Fibroblast of skin of right biceps (primary cell): ENCODE results near the gene PACS2.
"Not testable (repeated sequence)": the region's sequence is repeated elsewhere in the genome, so short reads cannot be mapped to it uniquely, and the experiment has no call there.

ENCODE experiments used
- DNase-seq: peaks from one replicate; pipeline ENCODE4 v3.0.0-alpha.2; 2013

Gene PACS2

DNA sequence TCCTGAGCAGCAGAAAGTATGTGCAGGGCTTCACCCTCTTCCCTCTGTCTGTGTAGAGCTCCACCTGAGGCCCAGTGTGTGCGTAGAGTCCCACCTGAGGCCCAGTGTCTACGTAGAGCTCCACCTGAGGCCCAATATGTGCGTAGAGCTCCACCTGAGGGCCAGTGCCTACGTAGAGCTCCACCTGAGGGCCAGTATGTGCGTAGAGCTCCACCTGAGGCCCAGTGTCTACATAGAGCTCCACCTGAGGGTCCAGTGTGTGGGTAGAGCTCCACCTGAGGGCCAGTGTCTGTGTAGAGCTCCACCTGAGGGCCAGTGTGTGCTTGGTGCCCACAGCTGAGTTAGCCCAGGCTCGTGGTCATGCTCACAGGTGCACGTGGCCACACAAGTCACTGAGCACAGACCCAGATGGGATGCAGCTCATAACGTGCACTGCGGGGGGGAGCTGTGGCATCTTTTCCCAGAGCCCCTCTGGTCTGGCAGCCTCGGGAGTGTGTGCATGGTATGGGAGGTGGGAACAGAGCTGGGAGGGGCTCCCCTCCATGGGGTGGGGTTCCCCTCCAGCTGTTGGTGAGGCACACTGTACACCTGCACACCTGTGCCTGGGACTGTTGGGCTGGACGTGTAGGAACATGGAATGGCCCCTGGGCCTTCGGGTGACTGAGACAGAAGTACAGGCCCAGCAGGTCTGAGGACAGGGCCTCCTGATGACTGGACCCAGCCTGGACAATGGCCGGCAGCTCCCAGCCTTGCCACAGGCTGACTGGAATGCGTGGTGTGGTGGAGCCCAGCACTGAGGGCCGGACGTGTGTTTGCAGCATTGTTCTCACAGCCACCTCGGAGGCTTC, 20.1 kb downstream of the PACS2 start:
- no peak for DNase-seq

GRCh38 chr14:105335231-105335542, 20.6 kb downstream of the PACS2 start:
- not testable (repeated sequence) for DNase-seq

GRCh38 chr14:105335735-105336476, 21.4 kb downstream of the PACS2 start:
- no peak for DNase-seq

- no peak for DNase-seq
Measured at GRCh38 chr14:105336477-105337287, 22.1 kb downstream of the PACS2 start.

DNA sequence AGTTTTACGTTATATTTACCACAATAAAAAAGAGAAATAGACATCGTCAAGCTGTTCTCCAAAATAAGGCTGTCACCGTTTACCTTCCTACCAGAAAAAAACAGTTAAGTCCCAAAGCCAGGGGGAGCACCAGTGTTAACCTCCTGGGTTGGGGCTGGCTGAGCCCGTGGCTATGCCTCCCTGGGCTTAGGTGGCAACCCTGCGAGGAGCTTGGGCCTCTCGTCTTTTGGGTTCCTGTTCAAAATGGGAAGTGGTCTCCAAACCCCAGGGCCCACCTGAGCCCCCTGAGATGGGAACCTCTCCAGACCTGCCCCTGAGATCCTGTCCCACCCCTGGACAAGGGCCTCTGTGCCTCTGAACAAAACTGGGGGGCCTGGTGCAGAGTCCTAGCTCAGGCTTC, 22.9 kb downstream of the PACS2 start:
- no peak for DNase-seq

DNA sequence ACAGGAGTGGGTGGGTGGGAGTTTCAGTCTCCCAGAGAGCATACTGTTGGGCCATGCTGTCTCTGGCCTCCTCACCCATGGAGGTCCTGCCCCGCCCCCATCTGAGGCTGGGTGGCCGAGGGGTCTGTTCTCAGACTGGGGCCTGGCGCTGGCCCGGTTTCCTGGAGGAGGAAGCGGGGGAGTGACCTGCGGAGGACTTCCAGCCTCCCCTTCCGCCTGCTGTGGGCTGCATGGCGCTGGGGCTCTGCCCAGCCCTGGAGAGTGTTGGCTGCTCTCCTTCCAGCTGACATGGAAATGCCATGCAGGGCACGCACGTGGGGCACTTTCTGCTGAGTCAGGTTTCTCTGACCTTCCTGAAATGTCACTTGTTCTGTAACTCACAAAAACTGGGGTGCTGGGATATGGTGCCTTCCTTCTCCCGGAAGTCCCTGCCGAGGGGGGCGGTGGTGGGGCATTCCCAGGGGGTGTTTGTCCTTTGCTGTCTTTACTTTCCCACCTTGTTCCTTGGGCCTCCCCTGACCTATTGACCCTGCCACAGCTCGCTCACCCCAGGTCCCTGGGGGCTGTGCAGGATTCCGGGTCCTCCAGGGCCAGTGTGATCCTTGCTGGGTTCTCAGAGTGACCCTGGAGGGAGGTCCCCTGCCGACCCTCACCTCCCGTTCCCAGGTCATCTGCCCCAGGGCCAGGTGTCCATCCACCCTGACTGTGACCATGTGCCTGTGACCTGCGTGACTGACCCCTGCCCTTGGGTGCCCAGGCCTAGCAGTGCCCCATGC, 23.6 kb downstream of the PACS2 start:
- DNase-seq, result no peak

DNA sequence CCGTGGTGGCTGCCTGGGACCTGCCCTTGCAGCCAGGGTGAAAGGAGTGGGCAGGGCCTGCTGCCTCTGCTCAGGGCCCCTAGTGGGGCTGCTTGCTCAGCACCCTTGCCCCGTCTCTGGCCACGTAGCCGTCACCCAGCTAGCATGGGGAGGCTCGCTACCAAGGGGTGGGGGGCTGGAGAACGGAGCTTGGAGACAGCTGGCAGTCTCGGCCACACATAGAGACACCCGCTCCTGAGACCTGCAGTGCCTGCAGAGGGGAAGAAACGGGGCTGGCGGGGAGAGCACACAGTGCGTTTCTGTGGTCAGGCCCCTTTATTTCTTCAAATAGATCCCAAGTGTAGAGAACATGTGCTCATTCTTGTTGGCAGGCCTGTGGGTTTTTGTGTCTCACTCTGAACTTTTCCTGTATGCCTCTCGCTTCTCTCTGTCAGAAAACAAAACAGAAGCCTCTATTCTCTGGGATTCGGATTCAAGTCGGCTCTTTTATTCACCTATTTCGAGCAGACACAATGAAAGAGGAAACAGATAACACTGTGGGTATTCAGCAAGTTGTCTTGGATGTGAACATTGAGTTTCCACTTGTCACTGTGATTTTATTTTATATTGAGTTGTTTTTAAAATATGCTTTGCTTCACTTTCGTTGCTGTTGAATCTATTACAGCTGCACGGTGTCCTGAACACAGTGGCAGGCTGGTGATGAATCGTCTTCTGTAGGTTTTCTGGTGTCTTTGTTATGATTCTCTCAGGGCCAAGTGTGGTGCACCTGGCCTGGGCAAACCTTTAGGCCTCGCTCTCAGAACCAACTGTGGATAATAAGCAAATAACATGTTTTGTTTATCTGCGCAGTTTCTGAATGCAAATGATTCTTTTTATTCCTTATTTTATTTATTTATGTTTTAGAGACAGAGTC, 26.5 kb downstream of the PACS2 start:
- no peak for DNase-seq

DNA sequence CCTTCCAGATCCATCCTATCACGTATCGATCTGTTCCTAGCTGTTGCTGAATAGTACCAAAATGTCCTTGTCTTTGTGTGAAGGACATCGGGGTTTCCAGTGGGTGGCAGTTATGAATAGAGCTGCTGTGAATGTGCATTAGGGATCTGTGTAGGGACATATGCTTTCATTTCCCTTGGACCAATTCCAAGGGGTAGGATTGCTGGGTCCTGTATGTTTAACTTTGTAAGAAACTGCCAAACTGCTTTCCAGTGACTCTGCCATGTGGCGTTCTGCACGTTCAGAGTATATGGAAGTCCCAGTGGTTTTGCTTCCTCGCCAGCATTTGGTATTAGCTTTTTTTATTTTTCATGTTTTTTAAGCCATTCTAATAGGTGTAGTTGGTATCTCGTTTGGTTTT, 28.6 kb downstream of the PACS2 start:
- DNase-seq, result peak; percentile 30

GRCh38 chr14:105346200-105346533, 31.6 kb downstream of the PACS2 start:
- no peak for DNase-seq

- DNase-seq, result no peak
Measured at GRCh38 chr14:105346876-105347586, 32.5 kb downstream of the PACS2 start.

DNA sequence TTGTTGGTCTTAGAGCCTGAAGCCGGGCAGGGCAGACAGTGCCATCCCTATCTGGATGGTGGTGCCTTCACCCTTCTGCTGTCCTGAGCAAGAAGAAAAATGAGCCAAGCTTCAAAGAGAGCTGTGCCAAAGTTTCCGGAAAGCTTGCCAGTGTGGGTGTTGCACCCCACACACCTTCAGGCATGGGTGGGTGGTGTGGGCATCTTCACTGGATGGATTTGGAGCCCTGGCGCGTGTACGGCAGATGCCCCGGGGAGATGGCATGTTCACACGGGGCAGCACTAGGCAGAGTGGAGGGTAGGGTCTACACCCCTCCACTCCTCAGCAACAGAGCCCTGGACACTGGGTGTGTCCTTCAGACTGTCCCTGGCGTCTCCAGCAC, 33.0 kb downstream of the PACS2 start:
- DNase-seq, result no peak

DNA sequence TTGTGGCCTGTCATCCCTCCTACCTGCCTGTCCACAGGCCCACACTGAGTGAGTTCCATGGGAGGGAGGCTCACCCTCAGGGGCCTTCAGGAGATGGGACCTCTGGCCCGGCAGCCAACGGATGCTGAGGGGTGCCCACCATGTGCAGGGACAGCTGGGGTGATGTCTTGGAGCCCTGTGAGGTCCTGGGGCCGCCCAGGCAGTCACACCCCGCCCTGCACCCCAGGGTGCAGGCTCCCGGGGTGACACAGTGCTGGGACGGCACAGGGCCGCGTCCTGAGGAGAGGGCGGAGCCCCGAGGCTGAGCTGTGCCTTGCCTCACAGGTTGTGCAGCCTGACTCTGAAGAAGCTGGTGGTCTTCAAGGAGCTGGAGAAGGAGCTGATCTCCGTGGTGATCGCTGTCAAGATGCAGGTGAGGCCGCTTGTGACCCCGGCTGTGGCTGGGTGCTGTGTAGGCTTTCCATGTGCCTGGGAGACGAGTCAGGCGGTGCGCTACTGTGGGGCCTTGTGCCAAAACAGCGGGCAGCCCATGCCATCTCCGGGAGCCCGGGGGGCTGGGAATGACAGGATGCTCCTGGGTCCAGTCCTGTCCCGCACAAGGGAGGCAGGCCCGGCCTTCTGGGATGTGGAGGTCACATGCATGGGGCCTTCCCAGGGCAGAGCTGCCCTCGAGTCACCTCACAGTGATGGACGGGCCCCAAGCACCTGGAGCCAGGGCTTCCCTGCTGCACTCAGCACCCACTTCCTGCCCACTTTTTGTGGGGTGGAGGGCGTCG, 33.8 kb downstream of the PACS2 start:
- DNase-seq, result no peak

DNA sequence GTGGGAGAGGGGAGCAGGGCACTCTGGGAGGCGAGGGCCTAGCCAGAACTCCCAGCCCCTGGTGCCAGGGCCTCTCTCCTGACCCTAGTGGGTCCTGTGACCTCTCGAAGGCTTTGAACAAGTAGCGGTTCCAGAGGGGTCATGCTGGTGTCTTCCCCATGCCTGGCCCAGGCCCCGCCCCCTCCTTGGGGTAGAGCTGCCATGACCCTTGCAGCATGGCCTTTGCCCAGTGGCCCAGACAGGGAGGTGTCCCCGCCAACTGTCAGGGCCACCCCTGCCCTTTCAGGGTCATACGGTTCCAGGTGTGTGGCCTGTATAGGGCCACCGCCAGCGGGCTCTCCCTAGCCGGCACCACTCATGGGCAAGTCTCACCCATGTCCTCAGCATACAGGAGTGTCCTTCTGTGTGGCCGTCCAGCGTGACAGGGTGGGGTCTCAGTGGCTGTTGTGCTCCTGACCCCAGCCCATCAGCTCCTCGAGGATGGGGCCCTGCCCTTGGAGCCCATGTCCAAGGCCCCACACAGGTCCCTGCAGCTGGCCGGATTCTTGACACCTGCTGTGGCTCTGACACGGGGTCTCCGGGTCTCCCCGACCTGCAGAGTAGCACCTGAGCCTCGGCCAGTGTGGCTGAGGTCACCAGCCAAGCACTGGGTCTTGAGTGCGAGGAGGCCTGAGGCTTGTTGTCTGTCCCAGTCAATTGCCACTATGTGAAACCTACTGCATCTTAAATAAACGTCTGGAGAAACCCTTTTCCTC, 34.6 kb downstream of the PACS2 start:
- DNase-seq, result no peak

DNA sequence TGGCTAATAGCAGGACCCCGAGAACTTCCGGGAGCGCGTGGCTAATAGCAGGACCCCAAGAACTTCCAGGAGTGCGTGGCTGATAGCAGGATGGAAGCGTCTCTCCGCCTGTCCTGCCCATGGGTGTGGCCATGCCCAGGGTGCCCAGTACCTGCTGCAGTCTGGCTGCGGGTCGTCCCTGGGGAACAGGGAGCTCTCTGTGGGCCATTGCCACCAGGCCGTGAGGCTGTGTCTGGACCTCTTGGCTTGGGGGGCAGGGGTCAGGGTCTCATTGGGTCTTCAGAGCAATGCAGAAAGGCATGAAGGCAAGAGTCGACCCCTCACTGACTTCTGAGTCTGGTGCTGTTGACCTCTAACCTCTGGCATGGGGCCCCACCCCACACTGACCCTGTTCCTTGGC, 35.4 kb downstream of the PACS2 start:
- no peak for DNase-seq

GRCh38 chr14:105350450-105351244, 36.1 kb downstream of the PACS2 start:
- DNase-seq, result no peak

GRCh38 chr14:105351410-105351809, 36.9 kb downstream of the PACS2 start:
- no peak for DNase-seq

- DNase-seq, result peak; percentile 80
Measured at GRCh38 chr14:105351920-105352851, 37.6 kb downstream of the PACS2 start.

GRCh38 chr14:105353136-105353535, 38.6 kb downstream of the PACS2 start:
- DNase-seq, result no peak
